ENCODE measurements around the gene AHSG.

DNA sequence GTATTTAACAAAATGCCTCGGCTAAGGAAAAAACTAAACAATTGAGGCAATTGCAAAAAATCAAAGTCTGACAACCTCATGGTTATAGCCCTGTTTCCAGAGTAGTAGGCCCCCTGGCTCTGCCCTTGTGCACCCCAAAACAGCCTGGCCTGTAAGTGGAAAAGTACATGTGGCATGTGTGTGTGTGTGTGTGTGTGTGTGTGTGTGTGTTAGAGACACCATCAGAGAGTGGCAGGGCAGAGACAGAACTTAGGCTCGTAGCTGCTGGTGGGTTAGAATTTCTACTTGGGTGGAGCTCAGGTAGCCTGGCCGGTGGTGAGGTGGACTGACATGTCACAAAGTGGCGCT lies 14.1 kb upstream of the AHSG start:
- TF ChIP-seq, protein P1, sequence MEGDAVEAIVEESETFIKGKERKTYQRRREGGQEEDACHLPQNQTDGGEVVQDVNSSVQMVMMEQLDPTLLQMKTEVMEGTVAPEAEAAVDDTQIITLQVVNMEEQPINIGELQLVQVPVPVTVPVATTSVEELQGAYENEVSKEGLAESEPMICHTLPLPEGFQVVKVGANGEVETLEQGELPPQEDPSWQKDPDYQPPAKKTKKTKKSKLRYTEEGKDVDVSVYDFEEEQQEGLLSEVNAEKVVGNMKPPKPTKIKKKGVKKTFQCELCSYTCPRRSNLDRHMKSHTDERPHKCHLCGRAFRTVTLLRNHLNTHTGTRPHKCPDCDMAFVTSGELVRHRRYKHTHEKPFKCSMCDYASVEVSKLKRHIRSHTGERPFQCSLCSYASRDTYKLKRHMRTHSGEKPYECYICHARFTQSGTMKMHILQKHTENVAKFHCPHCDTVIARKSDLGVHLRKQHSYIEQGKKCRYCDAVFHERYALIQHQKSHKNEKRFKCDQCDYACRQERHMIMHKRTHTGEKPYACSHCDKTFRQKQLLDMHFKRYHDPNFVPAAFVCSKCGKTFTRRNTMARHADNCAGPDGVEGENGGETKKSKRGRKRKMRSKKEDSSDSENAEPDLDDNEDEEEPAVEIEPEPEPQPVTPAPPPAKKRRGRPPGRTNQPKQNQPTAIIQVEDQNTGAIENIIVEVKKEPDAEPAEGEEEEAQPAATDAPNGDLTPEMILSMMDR (IDR thresholded peaks at IDR 0.05), result no peak
- TF ChIP-seq POLR2A (IDR thresholded peaks at IDR 0.05), result no peak
